GM19468 (cell line): ENCODE data around the gene SORCS3.

Experiments used
- ATAC-seq: cut with Tn5 transposase; IDR thresholded peaks from one replicate; pipeline ENCODE4 v1.9.1; 2021; ENCODE audit warnings: mild to moderate bottlenecking, moderate library complexity, moderate number of reproducible peaks; ENCODE audit not compliant: unreplicated experiment; ENCODE audit errors: extremely low read depth

SORCS3 gene

GRCh38 chr10:104766341-104766740 lies 125.3 kb downstream of the SORCS3 start:
- no peak for ATAC-seq

- no peak for ATAC-seq
Measured at GRCh38 chr10:104767282-104767681, 126.2 kb downstream of the SORCS3 start.

- no peak for ATAC-seq
Measured at GRCh38 chr10:104767745-104768144, 126.7 kb downstream of the SORCS3 start.

GRCh38 chr10:104773105-104773504 lies 132.0 kb downstream of the SORCS3 start:
- no peak for ATAC-seq

GRCh38 chr10:104774234-104774633 lies 133.1 kb downstream of the SORCS3 start:
- ATAC-seq, result no peak

GRCh38 chr10:104777086-104777799 lies 136.2 kb downstream of the SORCS3 start:
- ATAC-seq, result no peak

GRCh38 chr10:104778371-104778770 lies 137.3 kb downstream of the SORCS3 start:
- no peak for ATAC-seq

- no peak for ATAC-seq
Measured at GRCh38 chr10:104779701-104780100, 138.6 kb downstream of the SORCS3 start.

- ATAC-seq, result no peak
Measured at GRCh38 chr10:104780165-104780564, 139.1 kb downstream of the SORCS3 start.

- no peak for ATAC-seq
Measured at GRCh38 chr10:104780946-104781595, 140.0 kb downstream of the SORCS3 start.

- no peak for ATAC-seq
Measured at GRCh38 chr10:104784452-104784851, 143.4 kb downstream of the SORCS3 start.

GRCh38 chr10:104791471-104791870 lies 150.4 kb downstream of the SORCS3 start:
- no peak for ATAC-seq

GRCh38 chr10:104795411-104795810 lies 154.3 kb downstream of the SORCS3 start:
- no peak for ATAC-seq

GRCh38 chr10:104796823-104797222 lies 155.7 kb downstream of the SORCS3 start:
- no peak for ATAC-seq

GRCh38 chr10:104802941-104803340 lies 161.9 kb downstream of the SORCS3 start:
- no peak for ATAC-seq

GRCh38 chr10:104804880-104805279 lies 163.8 kb downstream of the SORCS3 start:
- ATAC-seq, result no peak

GRCh38 chr10:104806801-104807200 lies 165.7 kb downstream of the SORCS3 start:
- ATAC-seq, result no peak

- ATAC-seq, result no peak
Measured at GRCh38 chr10:104807581-104808310, 166.7 kb downstream of the SORCS3 start.

- peak; percentile 71 for ATAC-seq
Measured at GRCh38 chr10:104809288-104810090, 168.4 kb downstream of the SORCS3 start.

GRCh38 chr10:104811166-104811565 lies 170.1 kb downstream of the SORCS3 start:
- ATAC-seq, result no peak
